GM19438 (cell line): ENCODE results near the gene CORIN.

ENCODE experiments used
- ATAC-seq: cut with Tn5 transposase; IDR thresholded peaks from one replicate; pipeline ENCODE4 v1.9.1; 2021; ENCODE audit warnings: low read depth; ENCODE audit not compliant: unreplicated experiment

CORIN gene

DNA sequence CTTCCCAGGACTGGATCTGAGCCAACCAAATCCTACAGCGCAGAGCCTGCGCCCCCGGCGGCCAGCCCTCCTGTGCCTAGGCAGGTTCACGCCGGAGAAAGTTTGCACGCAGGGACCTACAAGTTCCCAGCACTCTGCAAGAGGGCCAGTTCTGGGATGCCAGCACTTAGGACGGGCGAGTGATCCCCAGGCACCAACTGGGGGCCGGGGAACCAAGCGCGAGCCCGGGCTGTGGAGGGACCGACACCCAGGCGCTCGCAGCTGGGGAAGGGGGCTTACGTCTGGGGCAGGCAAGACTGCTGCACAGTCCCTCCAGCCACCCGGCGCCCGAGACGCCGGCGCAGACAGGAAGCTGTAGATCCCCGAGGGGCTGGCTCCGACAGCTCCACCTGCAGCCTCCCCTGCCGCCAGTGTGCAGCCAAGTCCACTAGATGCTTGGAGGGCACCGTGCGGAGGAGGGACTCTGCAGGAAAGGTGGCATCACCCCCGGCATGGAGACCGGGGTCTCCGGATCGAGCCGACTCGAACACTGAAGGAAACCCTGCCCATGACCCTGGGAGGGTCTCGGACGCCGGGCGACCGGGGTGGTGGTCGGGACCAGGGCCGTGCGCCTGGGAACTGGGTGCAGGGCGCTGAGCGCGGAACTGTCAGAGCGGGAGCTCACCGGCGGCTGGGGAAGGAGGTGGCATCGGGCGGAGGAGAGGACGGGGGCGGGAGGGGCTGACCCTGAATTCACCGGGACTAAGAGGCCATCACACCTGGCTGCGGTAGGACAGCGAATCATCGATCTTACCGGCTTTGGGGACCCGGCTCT is 566 bp downstream of the CORIN start:
- ATAC-seq, result peak; percentile 73

DNA sequence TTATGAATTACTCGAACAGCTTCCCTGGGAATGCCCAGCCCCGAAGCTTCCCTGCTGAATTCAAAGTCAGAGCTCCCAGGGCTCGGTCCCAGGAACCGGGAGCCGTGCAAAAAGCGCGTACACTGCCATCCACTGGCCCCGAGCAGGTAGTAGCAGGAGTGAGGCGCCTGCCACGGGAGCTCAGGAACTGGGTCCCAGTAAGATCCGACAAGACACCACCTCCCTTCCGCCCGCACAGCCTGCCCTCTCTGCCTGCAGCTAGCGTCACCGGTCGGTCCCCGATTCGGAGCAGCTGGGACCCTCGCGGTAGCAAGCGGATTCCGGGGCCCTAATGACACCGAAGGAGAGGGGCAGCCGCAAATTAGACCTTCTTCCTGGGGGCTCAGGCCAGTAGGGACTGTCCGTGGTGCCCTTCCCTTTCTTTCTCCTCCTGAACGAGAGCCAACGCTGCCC is 1.2 kb downstream of the CORIN start:
- peak; percentile 77 for ATAC-seq

DNA sequence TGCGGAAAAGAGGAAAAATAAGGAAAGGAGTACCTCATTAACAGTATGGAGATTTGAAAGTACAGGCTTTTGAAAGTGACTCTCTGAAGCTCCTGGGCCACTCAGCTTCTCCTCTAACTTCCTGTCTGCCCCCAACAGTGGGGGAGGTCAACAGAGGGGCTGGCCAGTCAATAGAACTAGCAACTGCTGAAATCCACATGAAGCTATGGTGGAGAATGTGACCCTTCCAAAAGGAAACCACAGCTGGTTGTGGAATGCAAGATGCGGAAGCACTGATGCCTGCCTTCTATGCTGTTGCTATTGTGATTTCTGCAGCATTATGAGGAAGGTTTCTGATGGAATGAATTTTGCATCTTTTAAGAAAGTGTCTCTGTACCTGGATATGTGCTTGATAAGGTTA is 2.4 kb downstream of the CORIN start:
- ATAC-seq, result no peak

GRCh38 chr4:47831026-47831679 is 6.7 kb downstream of the CORIN start:
- ATAC-seq, result no peak

DNA sequence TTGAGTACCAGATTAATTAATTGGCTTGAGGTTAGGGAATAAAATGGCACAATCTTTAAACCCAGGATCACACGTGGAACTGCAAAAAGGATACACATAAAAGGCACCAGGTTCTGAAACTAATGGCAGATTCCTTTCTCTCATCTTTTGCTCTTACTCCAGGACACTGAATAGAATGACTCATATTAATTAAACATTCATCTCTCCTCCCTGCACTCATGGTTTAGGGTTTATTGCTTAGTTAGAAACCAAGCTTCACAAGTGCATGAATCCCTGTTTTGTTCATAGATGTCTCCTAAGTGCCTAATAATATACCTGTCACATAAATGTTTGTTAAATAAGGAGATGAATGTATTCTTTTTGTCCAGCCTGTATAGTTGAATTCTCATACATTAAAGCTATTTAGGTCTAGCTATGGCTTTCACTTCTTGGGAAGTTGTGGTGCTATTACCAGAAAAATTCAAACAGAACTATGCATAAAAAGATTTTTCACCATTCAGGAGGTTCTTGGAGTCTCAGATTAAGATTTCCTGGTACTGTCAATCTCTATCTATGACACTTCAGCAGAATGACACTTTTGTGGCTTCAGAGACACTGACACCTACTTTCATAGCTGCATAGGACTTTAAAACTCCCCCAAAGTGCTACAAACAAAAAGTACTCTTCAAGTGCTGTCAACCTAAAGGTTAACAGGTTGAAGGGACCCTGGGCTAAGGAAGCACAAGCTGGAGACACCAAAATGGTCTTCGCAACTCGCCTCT is 7.4 kb downstream of the CORIN start:
- no peak for ATAC-seq

GRCh38 chr4:47829438-47829837 is 8.4 kb downstream of the CORIN start:
- no peak for ATAC-seq

DNA sequence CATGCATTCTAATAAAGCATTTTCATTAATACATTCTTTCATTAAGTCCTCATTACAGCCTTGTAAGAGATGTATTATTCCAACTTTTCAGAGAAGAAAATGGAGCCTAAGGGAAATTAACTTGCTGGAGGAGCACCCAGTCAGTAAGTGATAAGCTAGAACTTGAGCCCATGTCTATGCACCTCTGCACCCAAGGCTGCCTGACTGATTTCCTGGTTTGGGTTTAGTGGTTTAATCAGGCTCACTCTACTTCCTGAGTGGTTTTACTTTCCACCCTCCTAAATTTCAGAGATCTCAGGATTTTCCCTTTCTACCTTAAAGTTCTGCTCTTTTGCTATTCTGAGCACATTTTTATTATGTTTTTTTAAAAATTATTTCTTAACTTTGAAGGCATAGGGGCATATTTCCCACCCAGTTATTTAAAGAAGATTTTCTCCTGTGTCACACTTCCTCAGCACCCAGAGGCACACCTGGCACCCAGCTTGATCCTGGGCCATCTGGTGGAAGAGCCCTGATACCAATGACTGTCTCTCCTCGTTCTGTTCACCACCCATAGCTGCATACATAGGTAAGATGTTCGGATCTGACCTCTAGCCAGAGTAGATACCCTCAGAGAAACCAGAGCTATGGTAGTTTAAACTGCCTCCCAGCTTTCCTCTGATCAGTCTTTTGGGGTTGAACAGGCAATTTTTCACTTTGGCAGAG is 10.4 kb downstream of the CORIN start:
- no peak for ATAC-seq

DNA sequence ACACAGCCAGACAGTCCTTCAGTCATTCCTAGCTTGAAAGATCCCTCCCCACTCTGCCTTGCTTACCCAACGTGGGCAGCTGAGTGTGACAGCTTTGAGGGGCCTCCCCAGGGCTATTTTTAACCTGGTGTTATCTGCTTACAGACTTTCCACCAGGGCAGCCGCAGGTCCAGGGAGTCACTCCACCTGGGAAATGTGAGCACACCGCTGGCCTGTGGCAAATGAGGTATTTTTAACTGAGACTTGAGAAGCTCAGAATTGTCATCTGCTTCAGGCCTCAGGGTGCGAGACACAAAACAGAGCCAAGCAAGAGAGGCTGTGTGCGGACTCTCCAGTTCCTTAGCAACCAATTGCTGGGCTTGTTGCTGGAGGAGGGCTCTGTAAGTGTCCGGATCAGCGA is 13.0 kb downstream of the CORIN start:
- no peak for ATAC-seq

DNA sequence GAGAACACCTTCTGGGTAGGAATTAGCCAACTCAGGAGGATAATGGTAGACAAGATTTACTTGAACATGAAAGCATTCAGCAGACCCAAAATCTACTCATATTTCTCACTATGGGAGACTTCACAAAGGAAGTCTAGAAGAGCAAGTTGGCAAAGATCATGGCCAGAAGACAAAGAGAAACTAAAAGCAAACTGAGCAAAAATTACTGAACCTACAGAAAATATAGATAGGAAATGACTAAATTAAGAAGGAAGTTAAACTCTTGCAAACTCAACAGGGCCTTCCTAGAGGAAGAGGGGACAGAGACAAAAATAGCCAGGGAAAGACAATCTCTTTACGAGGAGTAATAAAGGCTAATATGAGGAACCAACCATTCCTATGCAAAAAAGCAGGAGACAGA is 18.7 kb downstream of the CORIN start:
- ATAC-seq, result no peak

DNA sequence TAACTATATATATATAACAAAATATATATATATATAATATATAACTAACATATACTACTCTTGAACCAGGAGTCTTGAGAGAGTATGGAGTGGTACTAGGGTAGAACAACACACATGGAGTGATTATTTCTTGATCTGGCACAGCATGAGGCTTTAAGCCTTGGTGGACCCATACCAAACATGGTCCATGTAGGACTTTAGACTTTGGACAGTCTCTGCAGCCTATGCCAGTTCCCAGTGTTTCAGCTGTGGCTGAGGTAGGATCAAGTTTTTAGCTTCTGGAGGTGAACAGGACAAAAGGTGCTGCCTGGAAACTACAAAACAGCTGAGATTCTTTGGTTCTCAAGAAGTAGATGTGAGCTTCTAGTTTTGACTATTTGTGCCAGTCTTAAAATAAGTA is 20.6 kb downstream of the CORIN start:
- no peak for ATAC-seq

DNA sequence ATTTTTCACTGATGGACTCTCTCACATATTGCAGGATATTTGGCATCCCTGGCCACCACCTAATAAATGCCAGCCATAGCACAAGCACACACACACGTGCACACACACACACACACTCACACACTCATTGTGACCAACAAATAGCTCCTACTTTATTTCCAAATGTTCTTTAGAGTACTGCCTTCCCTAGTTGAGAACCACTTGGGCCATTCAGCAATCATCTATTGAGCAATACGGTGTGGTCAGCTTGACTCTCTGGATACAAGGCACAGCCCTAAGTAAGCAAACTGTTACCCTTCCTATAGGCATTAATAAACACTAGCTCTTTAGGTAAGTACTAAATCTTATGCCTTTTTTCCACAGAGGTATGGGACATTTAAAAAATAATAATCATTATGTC is 21.1 kb downstream of the CORIN start:
- ATAC-seq, result no peak

- no peak for ATAC-seq
Observed at GRCh38 chr4:47814618-47815295, 23.1 kb downstream of the CORIN start.

DNA sequence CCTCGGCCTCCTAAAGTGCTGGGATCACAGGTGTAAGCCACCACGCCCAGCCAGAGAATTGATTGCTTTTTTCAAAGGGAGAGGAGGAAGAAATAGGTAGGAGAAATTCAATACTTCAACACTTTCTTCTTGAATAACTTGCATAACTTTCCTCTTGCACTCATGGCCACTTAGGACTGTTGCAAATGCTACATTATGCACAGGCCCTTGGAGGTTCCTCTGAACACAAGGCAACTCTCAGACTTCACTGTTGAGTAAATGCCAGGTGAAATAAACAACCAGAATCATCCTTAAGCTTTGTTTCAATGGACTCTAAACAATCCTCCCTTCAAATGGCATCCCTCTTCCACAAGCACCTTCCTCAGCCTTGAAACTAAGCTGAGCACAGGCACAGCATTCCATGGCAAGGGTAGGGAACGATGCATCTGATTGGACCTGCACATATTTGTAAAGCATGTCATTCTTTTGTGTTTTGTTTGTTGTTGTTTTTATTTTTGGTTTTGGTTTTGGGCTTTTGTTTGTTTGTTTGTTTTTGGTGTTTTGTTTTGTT is 28.1 kb downstream of the CORIN start:
- ATAC-seq, result no peak

GRCh38 chr4:47804598-47804997 is 33.3 kb downstream of the CORIN start:
- no peak for ATAC-seq

DNA sequence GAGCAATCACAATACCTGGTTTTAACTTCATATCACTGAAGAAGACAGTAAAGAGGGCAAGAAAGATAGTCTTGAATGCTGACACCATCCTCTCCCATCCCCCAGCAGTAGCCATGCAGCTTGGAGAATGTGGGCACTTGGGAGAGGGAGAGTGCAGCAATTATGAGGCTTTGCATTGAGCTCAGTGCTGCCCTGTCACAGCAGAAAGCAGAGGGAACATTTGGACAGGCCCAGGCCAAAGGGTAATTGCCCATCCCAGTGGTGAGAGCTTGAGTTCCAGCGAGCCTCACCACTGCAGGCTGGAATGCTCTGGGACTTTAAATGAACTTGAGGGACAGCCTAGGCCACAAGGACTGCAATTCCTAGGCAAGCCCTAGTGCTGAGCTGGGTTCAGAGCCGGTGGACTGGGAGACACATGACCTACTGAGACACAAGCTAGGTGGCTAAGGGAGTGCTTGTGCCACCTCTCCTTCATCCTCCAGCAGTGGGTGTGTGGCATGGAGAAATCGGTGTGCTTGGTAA is 36.3 kb downstream of the CORIN start:
- ATAC-seq, result no peak

DNA sequence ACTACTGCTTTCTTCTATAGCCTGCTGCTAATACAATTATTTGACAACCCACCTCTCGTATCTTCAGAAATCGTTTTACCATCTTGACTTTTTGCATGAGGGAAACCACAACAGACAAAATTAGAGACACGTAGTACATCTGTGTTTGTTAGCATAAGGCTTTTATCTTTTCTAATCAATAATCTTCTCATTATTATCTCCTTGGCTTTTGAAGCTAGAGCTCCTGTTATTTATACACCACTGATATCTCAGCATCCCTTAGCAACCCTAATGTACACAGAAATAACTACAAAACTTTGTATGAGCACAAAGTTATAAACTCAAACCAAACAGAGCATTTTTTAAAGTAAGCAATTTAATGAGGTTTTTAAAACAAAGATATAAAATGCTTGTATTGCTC is 39.7 kb downstream of the CORIN start:
- ATAC-seq, result no peak

- ATAC-seq, result no peak
Observed at GRCh38 chr4:47791965-47792364, 45.9 kb downstream of the CORIN start.

- ATAC-seq, result no peak
Observed at GRCh38 chr4:47790105-47790504, 47.8 kb downstream of the CORIN start.

DNA sequence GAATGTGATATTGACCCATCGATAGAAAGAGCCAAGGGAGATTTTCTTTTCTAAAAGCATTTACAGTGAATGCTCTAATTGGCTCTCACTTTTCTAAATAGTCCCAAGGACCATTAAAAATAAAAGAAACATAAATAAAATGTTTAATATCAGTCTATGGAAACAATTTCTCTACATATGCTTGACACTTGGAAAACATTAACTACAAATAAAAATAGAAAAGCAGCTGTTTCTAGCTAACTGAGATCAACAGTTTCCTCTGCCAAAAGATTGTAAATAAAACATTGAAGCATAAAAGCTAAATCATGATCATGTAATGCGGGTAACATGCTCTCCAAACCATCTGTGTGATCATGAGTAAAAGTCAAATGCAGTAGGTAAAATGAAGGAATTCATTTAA is 49.7 kb downstream of the CORIN start:
- no peak for ATAC-seq

GRCh38 chr4:47786958-47787370 is 50.9 kb downstream of the CORIN start:
- peak; percentile 83 for ATAC-seq
